ENCODE data around the gene ARID4B.
"Not testable (repeated sequence)": the region's sequence is repeated elsewhere in the genome, so short reads cannot be mapped to it uniquely, and the experiment has no call there.

ARID4B gene

DNA sequence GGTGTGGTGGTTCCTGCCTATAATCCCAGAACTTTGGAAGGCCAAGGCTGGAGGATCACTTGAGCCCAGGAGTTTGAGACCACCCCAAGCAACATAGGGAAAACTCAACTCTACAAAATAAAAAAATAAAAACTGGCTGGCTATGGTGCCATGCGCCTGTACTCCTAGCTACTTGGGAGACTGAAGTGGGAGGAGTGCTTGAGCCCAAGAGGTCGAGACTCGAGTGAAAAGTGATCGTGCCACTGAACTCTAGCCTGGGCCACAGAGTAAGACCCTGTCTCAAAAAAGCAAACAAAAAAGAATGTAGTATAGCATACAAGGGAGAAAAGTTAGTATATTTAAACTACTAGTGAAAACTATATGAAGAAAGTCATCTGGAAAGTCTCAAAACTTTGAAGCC lies 66.7 kb downstream of the ARID4B start:
- H3K27me3 ChIP-seq (ENCODE audit: low read depth, low read length), result no peaks in the 10 kb centered on the region
- H3K4me3 ChIP-seq (ENCODE audit: low read length), result no peak overlapping the region
- peaks cover 9% of the 10 kb centered on the region for H3K4me1 ChIP-seq (ENCODE audit: low read length)
- TF ChIP-seq, protein P1, sequence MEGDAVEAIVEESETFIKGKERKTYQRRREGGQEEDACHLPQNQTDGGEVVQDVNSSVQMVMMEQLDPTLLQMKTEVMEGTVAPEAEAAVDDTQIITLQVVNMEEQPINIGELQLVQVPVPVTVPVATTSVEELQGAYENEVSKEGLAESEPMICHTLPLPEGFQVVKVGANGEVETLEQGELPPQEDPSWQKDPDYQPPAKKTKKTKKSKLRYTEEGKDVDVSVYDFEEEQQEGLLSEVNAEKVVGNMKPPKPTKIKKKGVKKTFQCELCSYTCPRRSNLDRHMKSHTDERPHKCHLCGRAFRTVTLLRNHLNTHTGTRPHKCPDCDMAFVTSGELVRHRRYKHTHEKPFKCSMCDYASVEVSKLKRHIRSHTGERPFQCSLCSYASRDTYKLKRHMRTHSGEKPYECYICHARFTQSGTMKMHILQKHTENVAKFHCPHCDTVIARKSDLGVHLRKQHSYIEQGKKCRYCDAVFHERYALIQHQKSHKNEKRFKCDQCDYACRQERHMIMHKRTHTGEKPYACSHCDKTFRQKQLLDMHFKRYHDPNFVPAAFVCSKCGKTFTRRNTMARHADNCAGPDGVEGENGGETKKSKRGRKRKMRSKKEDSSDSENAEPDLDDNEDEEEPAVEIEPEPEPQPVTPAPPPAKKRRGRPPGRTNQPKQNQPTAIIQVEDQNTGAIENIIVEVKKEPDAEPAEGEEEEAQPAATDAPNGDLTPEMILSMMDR (IDR thresholded peaks at IDR 0.05; ENCODE audit: low read depth, low read length), result no peak
- H2AFZ ChIP-seq (ENCODE audit: low read depth, low read length), result no peak overlapping the region
- H4K20me1 ChIP-seq (ENCODE audit: insufficient read depth, low read length), result peaks cover 73% of the 10 kb centered on the region
- peaks cover 73% of the 10 kb centered on the region for H3K79me2 ChIP-seq (ENCODE audit: low read length)
- peaks cover 3% of the 10 kb centered on the region for H3K36me3 ChIP-seq (replicated peaks; ENCODE audit: low read depth, low read length)
- H3K9me3 ChIP-seq (ENCODE audit: insufficient read depth, low read length), result no peaks in the 10 kb centered on the region
- no peak overlapping the region for H3K9ac ChIP-seq (ENCODE audit: low read length)
- H3K27ac ChIP-seq (ENCODE audit: low read length), result no peak overlapping the region
- no peak overlapping the region for H3K4me2 ChIP-seq (ENCODE audit: low read length)

DNA sequence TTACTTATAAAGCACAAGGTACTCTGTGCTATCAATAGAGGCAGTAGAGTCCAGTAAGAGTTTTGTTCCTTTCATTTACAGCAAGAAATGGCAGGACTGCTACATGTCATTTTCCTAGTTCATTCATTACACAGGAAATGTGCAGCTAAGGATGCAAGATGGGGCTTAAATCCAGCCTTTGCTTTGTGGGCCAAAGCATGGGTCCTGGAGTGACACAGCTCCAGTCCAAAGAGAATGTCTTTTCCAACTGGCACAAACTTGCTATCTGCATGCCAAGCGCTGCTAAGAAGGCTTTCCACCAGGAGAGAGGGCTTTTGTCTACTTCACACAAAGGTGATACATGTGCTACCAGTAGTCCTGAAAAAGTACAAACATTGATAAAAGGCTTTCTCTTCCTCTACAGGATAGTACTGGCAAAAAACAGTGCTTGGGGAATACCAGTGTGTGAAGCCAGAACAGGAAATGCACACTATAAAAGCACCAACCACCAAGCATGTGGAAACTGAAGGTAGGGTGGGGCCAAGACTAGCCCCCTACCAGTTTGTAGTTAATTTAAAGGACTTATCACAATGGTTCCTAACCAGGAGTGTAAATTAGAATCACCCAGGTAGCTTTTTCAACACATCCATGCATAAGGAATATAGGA lies 68.7 kb downstream of the ARID4B start:
- Histone ChIP-seq H4K20me1 (ENCODE audit: insufficient read depth, low read length) (peaks cover 57% of the 10 kb centered on the region), H3K4me3 (ENCODE audit: low read length) (no peak overlapping the region), H2AFZ (ENCODE audit: low read depth, low read length) (no peak overlapping the region), H3K9me3 (ENCODE audit: insufficient read depth, low read length) (no peaks in the 10 kb centered on the region), H3K36me3 (replicated peaks; ENCODE audit: low read depth, low read length) (peaks cover 3% of the 10 kb centered on the region), H3K4me2 (ENCODE audit: low read length) (no peak overlapping the region), H3K79me2 (ENCODE audit: low read length) (peaks cover 54% of the 10 kb centered on the region), H3K27me3 (ENCODE audit: low read depth, low read length) (no peaks in the 10 kb centered on the region), H3K9ac (ENCODE audit: low read length) (no peak overlapping the region), H3K27ac (ENCODE audit: low read length) (no peak overlapping the region), H3K4me1 (ENCODE audit: low read length) (peaks cover 9% of the 10 kb centered on the region)
- TF ChIP-seq, protein P1 (IDR thresholded peaks at IDR 0.05; ENCODE audit: low read depth, low read length), result no peak
- no peak for TF ChIP-seq EZH2phosphoT487 (IDR thresholded peaks at IDR 0.05; ENCODE audit: low read depth)

DNA sequence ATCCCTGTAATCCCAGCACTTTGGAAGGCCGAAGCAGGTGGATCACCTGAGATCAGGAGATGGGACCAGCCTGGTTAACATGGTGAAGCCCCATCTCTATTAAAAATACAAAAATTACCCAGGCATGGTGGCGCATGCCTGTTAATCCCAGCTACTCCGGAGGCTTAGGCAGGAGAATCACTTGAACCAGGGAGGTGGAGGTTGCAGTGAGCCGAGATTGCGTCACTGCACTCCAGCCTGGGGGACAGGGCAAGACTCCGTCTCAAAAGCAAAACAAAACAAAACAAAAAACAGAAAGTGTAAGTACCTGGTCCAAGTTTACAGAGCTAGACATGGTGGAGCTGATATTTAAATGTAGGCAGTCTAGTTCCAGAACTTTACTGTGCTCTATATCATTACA lies 69.9 kb downstream of the ARID4B start:
- H3K27ac ChIP-seq (ENCODE audit: low read length); H3K36me3 ChIP-seq (replicated peaks; ENCODE audit: low read depth, low read length); H3K27me3 ChIP-seq (ENCODE audit: low read depth, low read length); H3K4me1 ChIP-seq (ENCODE audit: low read length); H3K4me2 ChIP-seq (ENCODE audit: low read length); H3K9me3 ChIP-seq (ENCODE audit: insufficient read depth, low read length); H3K9ac ChIP-seq (ENCODE audit: low read length); H2AFZ ChIP-seq (ENCODE audit: low read depth, low read length); H3K4me3 ChIP-seq (ENCODE audit: low read length): not testable (repeated sequence)
- peaks cover 42% of the 10 kb centered on the region for H3K79me2 ChIP-seq (ENCODE audit: low read length)
- H4K20me1 ChIP-seq (ENCODE audit: insufficient read depth, low read length), result peaks cover 51% of the 10 kb centered on the region

DNA sequence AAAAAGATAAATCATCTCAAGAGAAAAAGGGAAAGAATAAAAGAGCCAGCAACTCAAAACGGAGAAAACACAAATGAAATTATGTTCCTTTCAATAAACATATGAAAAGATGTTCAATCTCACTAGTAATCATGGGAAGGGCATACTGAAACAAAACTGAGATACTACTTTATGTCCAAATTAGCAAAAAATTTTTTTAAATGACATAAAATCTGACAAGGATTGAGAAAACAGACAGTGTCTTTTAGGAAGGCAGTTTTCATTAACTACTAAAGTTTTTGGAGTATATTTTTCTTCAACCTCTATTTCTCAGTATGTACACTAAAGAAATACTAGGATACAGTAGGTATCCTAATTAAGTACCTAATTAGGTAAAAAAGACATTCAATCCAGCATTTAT lies 73.3 kb downstream of the ARID4B start:
- H2AFZ ChIP-seq (ENCODE audit: low read depth, low read length), result no peak overlapping the region
- peaks cover 3% of the 10 kb centered on the region for H3K36me3 ChIP-seq (replicated peaks; ENCODE audit: low read depth, low read length)
- H4K20me1 ChIP-seq (ENCODE audit: insufficient read depth, low read length), result peaks cover 33% of the 10 kb centered on the region
- no peak overlapping the region for H3K4me3 ChIP-seq (ENCODE audit: low read length)
- no peak for TF ChIP-seq EZH2phosphoT487 (IDR thresholded peaks at IDR 0.05; ENCODE audit: low read depth)
- TF ChIP-seq, protein P1 (IDR thresholded peaks at IDR 0.05; ENCODE audit: low read depth, low read length), result no peak
- H3K9me3 ChIP-seq (ENCODE audit: insufficient read depth, low read length), result no peaks in the 10 kb centered on the region
- peaks cover 8% of the 10 kb centered on the region for H3K4me1 ChIP-seq (ENCODE audit: low read length)
- H3K79me2 ChIP-seq (ENCODE audit: low read length), result peaks cover 24% of the 10 kb centered on the region
- H3K27ac ChIP-seq (ENCODE audit: low read length), result no peak overlapping the region
- H3K4me2 ChIP-seq (ENCODE audit: low read length), result no peak overlapping the region
- H3K9ac ChIP-seq (ENCODE audit: low read length), result no peak overlapping the region
- H3K27me3 ChIP-seq (ENCODE audit: low read depth, low read length), result no peaks in the 10 kb centered on the region
